ENCODE measurements around the gene C1orf159.
"Not testable (repeated sequence)": the region's sequence is repeated elsewhere in the genome, so short reads cannot be mapped to it uniquely, and the experiment has no call there.

GRCh38 chr1:1152431-1152830 is 36.5 kb upstream of the C1orf159 start:
- not testable (repeated sequence) for TF ChIP-seq POLR2A, CTCF (IDR thresholded peaks at IDR 0.05)

Data from right lobe of liver (tissue), 4 donors.